Subcutaneous adipose tissue (tissue), 4 donors: Measurements from ENCODE around the gene DNAAF6. TPM values are rescaled to one million over a fixed set of nuclear protein-coding genes. Genes with fewer than 3 reads are reported as not detected.

Source experiments
- total RNA-seq, 4 donors: library from RNA; depleted of rRNA; stranded (reverse); fragments of >200 nt; gene quantifications; one replicate each; pipeline ENCODE4 v1.1.0, GENCODE V29; 2016
- TF ChIP-seq, protein P1 (sequence below): fragments of 450-650 bp; IDR thresholded peaks from one replicate; pipeline ENCODE4 v1.5.1; 2016; ENCODE audit warnings: low read depth, mild to moderate bottlenecking, control low read depth, antibody characterized with exemption, moderate library complexity

DNAAF6 gene
- total RNA-seq: not detected

DNA sequence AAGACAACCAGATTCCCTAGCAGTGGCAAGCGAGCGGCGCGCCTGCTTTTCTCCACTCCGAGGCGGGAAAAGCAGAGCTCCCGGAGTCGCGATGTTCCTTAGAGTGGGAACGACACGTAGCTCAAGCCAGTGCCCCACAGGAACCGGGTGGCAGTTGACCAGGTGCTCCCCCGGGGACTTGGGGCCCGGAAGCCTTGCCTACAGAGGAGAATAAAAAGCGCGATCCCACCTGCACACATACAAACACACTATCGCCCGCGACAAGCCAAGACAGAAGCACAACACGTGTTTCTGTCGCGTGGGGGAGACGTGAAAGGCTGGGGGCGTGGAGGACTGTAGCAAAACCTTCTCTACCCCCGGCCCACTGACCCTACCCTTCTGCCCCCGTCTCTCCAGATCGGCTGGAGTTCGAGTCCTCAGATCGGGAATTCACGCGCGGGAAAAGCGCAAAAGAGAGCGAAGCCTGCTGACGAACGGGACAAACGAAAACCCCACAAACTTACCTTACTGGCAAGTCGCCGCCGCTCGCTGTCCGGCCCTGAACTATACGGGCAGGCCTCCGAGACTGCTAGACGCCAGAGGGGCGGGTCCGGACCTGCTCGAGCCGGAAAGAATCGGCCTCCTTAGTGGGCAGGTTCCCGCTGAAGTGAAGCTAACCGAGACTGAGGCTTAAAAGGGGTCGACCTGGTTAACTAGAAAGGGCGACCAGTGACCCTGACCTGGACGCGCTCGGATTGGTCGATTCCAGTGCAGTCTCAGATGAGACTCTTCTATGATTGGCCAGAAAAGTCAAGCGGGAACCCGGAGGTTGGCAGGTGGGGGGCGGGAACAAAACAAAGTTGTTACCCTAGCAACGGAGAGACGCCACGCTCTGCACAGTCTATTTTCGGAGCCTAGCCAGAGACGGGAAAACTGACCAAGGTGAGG is at the start of gene DNAAF6, which contains the start of gene NUP62CL:
DNAAF6 (plus strand) TSS at position 842 of the 927 bp plus-strand sequence. CDS start 6,265 bp downstream, outside the sequence.
NUP62CL (minus strand) TSS at position 664 of the 927 bp plus-strand sequence. CDS start 31,287 bp downstream, outside the sequence.
- TF ChIP-seq, protein P1, sequence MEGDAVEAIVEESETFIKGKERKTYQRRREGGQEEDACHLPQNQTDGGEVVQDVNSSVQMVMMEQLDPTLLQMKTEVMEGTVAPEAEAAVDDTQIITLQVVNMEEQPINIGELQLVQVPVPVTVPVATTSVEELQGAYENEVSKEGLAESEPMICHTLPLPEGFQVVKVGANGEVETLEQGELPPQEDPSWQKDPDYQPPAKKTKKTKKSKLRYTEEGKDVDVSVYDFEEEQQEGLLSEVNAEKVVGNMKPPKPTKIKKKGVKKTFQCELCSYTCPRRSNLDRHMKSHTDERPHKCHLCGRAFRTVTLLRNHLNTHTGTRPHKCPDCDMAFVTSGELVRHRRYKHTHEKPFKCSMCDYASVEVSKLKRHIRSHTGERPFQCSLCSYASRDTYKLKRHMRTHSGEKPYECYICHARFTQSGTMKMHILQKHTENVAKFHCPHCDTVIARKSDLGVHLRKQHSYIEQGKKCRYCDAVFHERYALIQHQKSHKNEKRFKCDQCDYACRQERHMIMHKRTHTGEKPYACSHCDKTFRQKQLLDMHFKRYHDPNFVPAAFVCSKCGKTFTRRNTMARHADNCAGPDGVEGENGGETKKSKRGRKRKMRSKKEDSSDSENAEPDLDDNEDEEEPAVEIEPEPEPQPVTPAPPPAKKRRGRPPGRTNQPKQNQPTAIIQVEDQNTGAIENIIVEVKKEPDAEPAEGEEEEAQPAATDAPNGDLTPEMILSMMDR: no peak

DNA sequence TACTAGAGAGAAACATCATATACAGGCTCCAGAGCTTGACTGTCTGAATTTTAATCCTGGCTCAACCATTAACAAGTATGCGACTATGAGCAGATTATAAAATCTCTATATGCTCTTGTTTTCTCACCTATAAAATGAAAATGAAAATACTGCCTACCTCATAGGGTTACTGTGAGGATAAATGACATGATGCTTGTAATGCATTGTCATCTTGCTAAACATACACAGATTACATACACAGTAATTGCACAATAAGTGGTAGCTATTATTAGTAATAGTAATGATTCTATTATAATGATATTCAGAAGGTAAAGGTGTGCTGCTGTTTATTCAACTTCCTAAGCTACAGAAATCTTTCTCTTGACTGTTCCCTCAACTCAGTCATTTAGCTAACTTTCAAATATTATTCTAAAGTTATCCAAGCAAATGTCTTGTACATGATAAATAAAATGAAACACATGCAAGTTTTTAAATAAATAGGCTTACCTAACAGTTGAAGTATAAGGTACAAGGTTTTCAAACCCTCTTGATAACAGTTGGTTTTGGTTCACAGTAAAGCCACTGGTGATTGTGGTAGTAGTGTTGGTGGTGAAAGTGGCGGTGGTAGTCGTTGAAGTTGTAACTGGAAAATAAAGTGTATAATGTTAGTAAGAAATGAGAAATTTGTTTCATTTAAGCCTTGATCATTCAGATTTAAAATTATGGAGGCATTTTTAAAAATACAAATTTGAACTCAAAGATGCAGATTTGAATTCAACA is 39.1 kb upstream of the DNAAF6 start:
- TF ChIP-seq, protein P1: no peak

DNA sequence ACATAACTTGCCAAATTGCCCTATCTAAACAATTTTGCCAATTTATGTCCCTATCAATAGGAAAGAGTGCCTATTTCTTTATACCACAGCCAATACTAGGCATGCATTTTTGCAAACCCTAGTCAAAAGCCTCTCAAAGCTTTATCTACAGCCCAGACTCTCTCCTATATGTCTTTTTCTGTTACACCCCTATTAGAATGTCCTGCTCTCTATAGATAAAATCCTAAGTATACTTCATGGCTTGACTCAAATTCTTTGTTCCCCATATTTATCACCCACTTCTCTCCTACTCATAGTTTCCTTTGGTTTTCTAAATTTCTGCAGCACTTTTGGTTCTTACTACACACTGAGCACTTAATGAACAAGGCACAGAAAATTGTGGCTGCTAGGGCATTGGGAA is 38.2 kb upstream of the DNAAF6 start:
- TF ChIP-seq, protein P1: no peak

DNA sequence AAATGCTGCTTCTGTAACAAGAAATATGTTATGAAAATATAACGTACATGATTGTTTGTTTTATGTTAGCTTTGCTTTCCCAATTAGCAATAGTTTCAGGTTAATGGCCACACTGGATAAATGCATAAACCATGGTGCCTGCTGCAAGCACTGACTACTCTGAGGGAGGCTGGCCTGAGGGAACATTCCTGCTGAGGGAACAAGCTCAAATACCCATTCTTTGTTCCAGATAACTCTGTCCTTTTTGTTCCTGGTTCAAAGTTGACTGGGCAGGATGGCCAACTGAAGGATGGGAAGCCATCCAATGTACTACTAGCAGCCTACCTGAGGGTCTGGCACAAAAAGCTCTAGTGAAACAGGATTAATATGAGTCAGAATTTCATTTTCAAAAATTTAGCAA is 37.7 kb upstream of the DNAAF6 start:
- TF ChIP-seq, protein P1: no peak

DNA sequence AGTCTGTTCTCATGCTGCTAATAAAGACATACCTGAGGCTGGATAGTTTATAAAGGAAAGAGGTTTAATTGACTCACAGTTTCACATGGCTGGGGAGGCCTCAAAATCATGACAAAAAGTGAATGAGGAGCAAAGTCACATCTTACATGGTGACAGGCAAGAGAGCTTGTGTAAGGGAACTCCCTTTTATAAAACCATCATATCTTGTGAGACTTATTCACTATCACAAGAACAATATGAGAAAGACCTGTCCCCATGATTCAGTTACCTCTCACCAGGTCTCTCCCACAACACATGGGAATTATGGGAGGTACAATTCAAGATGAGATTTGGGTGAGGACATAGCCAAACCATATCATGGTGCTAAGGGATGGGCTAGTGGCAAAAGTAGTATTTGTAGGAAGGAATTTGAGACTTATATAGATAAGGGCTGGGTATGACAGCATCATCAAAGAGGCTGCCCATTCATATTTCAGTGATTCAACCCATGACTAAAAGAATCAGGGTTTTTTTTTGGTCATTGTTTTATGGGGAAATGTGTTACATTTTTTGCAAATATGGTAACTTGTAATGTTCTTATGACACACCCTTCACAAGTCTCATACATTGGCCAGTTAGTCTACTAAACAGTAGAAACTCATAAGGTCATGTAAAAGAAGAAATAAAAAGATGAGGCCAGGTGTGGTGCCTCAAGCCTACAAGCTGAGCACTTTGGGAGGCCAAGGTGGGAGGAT is 34.9 kb upstream of the DNAAF6 start:
- TF ChIP-seq, protein P1: no peak

DNA sequence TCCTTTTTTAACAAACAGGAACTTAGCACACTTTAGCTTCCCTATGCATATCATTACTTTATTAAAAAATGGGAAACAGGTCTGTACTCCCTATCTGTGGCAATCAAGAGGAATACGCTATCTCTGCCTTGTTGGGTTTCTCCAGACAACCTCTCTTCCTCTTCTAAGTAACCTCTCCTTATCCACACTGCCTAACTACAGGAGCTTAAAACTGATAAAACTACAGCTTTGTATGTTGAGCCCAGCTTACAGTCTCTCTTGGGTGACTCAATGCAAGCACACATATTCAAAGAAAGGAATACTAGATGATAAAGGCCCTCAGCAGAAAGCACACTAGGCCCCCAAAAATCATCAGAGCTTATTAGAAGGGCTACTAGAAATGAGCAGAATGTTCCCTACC is 9.1 kb upstream of the DNAAF6 start:
- TF ChIP-seq, protein P1: no peak

DNA sequence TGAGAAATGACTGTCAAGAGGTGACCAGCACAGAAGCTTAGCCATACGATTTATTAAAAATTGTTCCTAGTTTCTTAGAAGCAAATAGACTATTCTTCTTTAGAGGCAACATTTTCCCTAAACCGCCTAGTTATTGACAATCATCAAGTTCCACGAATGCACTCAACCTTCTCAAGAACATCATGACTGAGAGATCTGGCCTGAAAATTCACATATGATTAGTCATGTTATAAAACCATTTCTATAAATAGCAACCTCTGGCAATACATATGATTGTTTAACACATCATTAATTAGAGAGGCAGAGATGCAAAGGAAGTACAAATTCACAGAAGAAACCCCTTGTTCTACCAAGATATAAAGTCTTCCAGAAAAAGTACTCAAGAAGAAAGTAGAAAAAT is 6.9 kb upstream of the DNAAF6 start:
- TF ChIP-seq, protein P1: no peak
